Measurements from ENCODE around the gene CEP41.

- TF ChIP-seq, protein P1, sequence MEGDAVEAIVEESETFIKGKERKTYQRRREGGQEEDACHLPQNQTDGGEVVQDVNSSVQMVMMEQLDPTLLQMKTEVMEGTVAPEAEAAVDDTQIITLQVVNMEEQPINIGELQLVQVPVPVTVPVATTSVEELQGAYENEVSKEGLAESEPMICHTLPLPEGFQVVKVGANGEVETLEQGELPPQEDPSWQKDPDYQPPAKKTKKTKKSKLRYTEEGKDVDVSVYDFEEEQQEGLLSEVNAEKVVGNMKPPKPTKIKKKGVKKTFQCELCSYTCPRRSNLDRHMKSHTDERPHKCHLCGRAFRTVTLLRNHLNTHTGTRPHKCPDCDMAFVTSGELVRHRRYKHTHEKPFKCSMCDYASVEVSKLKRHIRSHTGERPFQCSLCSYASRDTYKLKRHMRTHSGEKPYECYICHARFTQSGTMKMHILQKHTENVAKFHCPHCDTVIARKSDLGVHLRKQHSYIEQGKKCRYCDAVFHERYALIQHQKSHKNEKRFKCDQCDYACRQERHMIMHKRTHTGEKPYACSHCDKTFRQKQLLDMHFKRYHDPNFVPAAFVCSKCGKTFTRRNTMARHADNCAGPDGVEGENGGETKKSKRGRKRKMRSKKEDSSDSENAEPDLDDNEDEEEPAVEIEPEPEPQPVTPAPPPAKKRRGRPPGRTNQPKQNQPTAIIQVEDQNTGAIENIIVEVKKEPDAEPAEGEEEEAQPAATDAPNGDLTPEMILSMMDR (IDR thresholded peaks at IDR 0.05): no peak
- TF ChIP-seq POLR2A (IDR thresholded peaks at IDR 0.05): no peak
Measured at GRCh38 chr7:130473876-130474275, 33.1 kb upstream of the CEP41 start.
